PC-9 (cell line): Measurements from ENCODE around the gene PFN4. TPM values are rescaled to one million over a fixed set of nuclear protein-coding genes. Genes with fewer than 3 reads are reported as not detected.

ENCODE experiments used
- BruUV-seq: library from RNA; stranded (reverse); fragments of 400-500 nt; replicated peaks from 2 replicates; lab custom pipeline; 2021; lab: Mats Ljungman, UMichigan
- CTCF ChIA-PET: fragments of 300-600 bp; sonication (Branson Sonifier 250); formaldehyde crosslinking; loops from one replicate; lab custom pipeline; 2022; ENCODE audit warnings: antibody characterized with exemption; lab: Charles Lee
- POLR2A ChIA-PET: fragments of 300-600 bp; sonication (Branson Sonifier 250); formaldehyde crosslinking; loops from one replicate; lab custom pipeline; 2022; ENCODE audit warnings: antibody characterized with exemption; ENCODE audit not compliant: unreplicated experiment; lab: Charles Lee
- DNase-seq, 2 experiments: peaks; one replicate each; pipeline versions ENCODE4 v3.0.0 to v3.0.0-alpha.2; 2015 to 2022; ENCODE audit warnings: mixed read lengths in 1 of 2
- H2AFZ ChIP-seq: fragments of 200-600 bp; sonication (generic); 2 replicates; pipeline ENCODE4 v1.8.1; 2017; ENCODE audit warnings: antibody characterized with exemption
- H3F3A ChIP-seq: fragments of 200-600 bp; sonication (generic); 2 replicates; pipeline ENCODE4 v1.8.1; 2017; ENCODE audit warnings: antibody characterized with exemption, mild to moderate bottlenecking, low read depth; ENCODE audit not compliant: insufficient read depth
- H3K27ac ChIP-seq: fragments of 200-600 bp; sonication (generic); 2 replicates; pipeline ENCODE4 v1.6.1; 2016; ENCODE audit warnings: mixed run types
- H3K27me3 ChIP-seq: fragments of 200-600 bp; sonication (generic); 2 replicates; pipeline ENCODE4 v1.6.1; 2016; ENCODE audit warnings: low read depth, mixed run types; ENCODE audit not compliant: insufficient read depth
- H3K36me3 ChIP-seq: fragments of 200-600 bp; sonication (generic); 2 replicates; pipeline ENCODE4 v1.6.1; 2016; ENCODE audit warnings: low read depth, mixed run types
- H3K4me1 ChIP-seq: fragments of 200-600 bp; sonication (generic); replicated peaks from 2 replicates; pipeline ENCODE4 v1.6.1; 2016; ENCODE audit warnings: mixed run types; ENCODE audit not compliant: insufficient read depth
- H3K4me2 ChIP-seq: fragments of 200-600 bp; sonication (generic); 2 replicates; pipeline ENCODE4 v1.6.1; 2017; ENCODE audit warnings: mixed run types
- H3K4me3 ChIP-seq: fragments of 200-600 bp; sonication (generic); 2 replicates; pipeline ENCODE4 v1.6.1; 2016; ENCODE audit warnings: mixed run types
- H3K79me2 ChIP-seq: fragments of 200-600 bp; sonication (generic); 2 replicates; pipeline ENCODE4 v1.6.1; 2017; ENCODE audit warnings: low read depth, mixed run types
- H3K9me2 ChIP-seq: fragments of 200-600 bp; sonication (generic); 2 replicates; pipeline ENCODE4 v1.8.1; 2017; ENCODE audit warnings: mild to moderate bottlenecking; ENCODE audit not compliant: insufficient read depth
- H3K9me3 ChIP-seq: fragments of 200-600 bp; sonication (generic); 2 replicates; pipeline ENCODE4 v1.8.1; 2016; ENCODE audit warnings: low read depth; ENCODE audit not compliant: insufficient read depth
- H4K20me1 ChIP-seq: fragments of 200-600 bp; sonication (generic); 2 replicates; pipeline ENCODE4 v1.8.1; 2017; ENCODE audit not compliant: insufficient read depth
- CTCF ChIP-seq: fragments of 200-600 bp; sonication (generic); conservative IDR thresholded peaks from 2 replicates; pipeline ENCODE4 v1.6.1; 2017; ENCODE audit warnings: mixed run types, antibody characterized with exemption, mild to moderate bottlenecking, moderate library complexity
- EZH2 ChIP-seq: fragments of 200-600 bp; sonication (generic); IDR thresholded peaks from 2 replicates; pipeline ENCODE4 v1.8.0; 2017; ENCODE audit warnings: antibody characterized with exemption, low read depth
- intact Hi-C: fragments of 100-400 bp; cut with micrococcal nuclease; formaldehyde crosslinking; loops from one replicate; pipeline ENCODE4 v1.10.0; 2022; ENCODE audit not compliant: unreplicated experiment
- total RNA-seq: library from RNA; stranded (reverse); gene quantifications from 2 replicates; pipeline ENCODE4 v1.2.3, GENCODE V29; 2021

Gene PFN4
- total RNA-seq, 1 experiment from 2014 or later, result 1.2 TPM

DNA sequence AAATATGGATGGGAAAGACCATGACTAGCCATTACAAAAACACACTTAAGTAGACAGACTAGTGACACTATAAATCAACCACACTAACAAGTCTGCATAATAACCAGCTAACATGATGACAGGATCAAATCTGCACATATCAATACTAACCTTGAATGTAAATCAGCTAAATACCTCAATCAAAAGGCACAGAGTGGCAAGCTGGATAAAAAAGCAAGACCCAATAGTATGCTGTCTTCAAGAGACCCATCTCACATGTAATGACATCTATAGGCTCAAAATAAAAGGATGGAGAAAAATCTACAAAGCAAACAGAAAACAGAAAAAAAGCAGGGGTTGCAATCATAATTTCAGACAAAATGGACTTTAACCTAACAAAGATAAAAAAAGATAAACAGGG lies 16.3 kb downstream of the PFN4 start:
- no TSS peak for BruUV-seq
- H3F3A ChIP-seq, result peaks cover 23% of the 10 kb centered on the region
- H3K9me3 ChIP-seq, result peaks cover 15% of the 10 kb centered on the region
- no peaks in the 10 kb centered on the region for H3K9me2 ChIP-seq
- no peaks in the 10 kb centered on the region for H3K27me3 ChIP-seq
- no peak overlapping the region for H3K4me3 ChIP-seq
- no peak overlapping the region for H2AFZ ChIP-seq
- intact Hi-C loops, result no loop called here
- H3K4me2 ChIP-seq, result no peak overlapping the region
- H4K20me1 ChIP-seq, result no peaks in the 10 kb centered on the region
- TF ChIP-seq EZH2 (no peak), CTCF (no peak)
- CTCF ChIA-PET, result interaction anchor here (0.6 kb wide), 1 partner anchor 58 kb away, joined by 9 read pairs; no protein-coding TSS in a partner anchor
- H3K36me3 ChIP-seq, result no peaks in the 10 kb centered on the region
- H3K4me1 ChIP-seq, result peaks cover 40% of the 10 kb centered on the region
- no peak for DNase-seq
- no peak overlapping the region for H3K27ac ChIP-seq
- POLR2A ChIA-PET, result no interaction called here
- no peaks in the 10 kb centered on the region for H3K79me2 ChIP-seq

- no peak for DNase-seq
- ChIA-PET CTCF (no interaction called here), POLR2A (no interaction called here)
- Histone ChIP-seq H3F3A (peaks cover 13% of the 10 kb centered on the region), H3K4me3 (no peak overlapping the region), H3K27ac (peak overlapping the region; percentile 11; the same call in 1 of the 2 replicates), H3K9me2 (no peaks in the 10 kb centered on the region), H3K4me2 (no peak overlapping the region), H3K27me3 (no peaks in the 10 kb centered on the region), H3K36me3 (no peaks in the 10 kb centered on the region), H3K79me2 (no peaks in the 10 kb centered on the region), H4K20me1 (no peaks in the 10 kb centered on the region), H3K4me1 (peaks cover 31% of the 10 kb centered on the region), H2AFZ (no peak overlapping the region), H3K9me3 (peaks cover 15% of the 10 kb centered on the region)
- no peak for TF ChIP-seq EZH2
- no TSS peak for BruUV-seq
- intact Hi-C loops, result no loop called here
Measured at GRCh38 chr2:24105816-24106215, 17.3 kb downstream of the PFN4 start.

- Histone ChIP-seq H3K4me3 (no peak overlapping the region), H3K4me1 (peaks cover 21% of the 10 kb centered on the region), H3K9me3 (peaks cover 15% of the 10 kb centered on the region), H3K27me3 (no peaks in the 10 kb centered on the region), H3K79me2 (no peaks in the 10 kb centered on the region), H3K27ac (no peak overlapping the region), H3K4me2 (no peak overlapping the region), H2AFZ (no peak overlapping the region), H3F3A (peaks cover 4% of the 10 kb centered on the region; the same call in 1 of the 2 replicates), H3K9me2 (no peaks in the 10 kb centered on the region), H4K20me1 (no peaks in the 10 kb centered on the region), H3K36me3 (no peaks in the 10 kb centered on the region)
- CTCF ChIA-PET, result no interaction called here
- POLR2A ChIA-PET, result no interaction called here
- TF ChIP-seq EZH2, result no peak
- no peak for TF ChIP-seq CTCF
- intact Hi-C loops, result no loop called here
- DNase-seq, result no peak
- no TSS peak for BruUV-seq
Measured at GRCh38 chr2:24104906-24105305, 18.2 kb downstream of the PFN4 start.

- no peaks in the 10 kb centered on the region for H3K36me3 ChIP-seq
- CTCF ChIA-PET, result interaction anchor here (0.6 kb wide), 1 partner anchor 143 kb away, joined by 3 read pairs; no protein-coding TSS in a partner anchor
- no peak for DNase-seq
- no TSS peak for BruUV-seq
- H4K20me1 ChIP-seq, result no peaks in the 10 kb centered on the region
- H3K9me3 ChIP-seq, result peaks cover 8% of the 10 kb centered on the region
- intact Hi-C loops, result no loop called here
- no peak overlapping the region for H3K4me2 ChIP-seq
- no peak overlapping the region for H3K4me3 ChIP-seq
- TF ChIP-seq CTCF (no peak), EZH2 (no peak)
- no peaks in the 10 kb centered on the region for H3K9me2 ChIP-seq
- H3K27ac ChIP-seq, result no peak overlapping the region
- H3F3A ChIP-seq, result peaks cover 4% of the 10 kb centered on the region; the same call in 1 of the 2 replicates
- peaks cover 17% of the 10 kb centered on the region for H3K4me1 ChIP-seq
- H3K27me3 ChIP-seq, result no peaks in the 10 kb centered on the region
- POLR2A ChIA-PET, result no interaction called here
- no peaks in the 10 kb centered on the region for H3K79me2 ChIP-seq
- H2AFZ ChIP-seq, result no peak overlapping the region
Measured at GRCh38 chr2:24104110-24104650, 19.0 kb downstream of the PFN4 start.
